ENCODE results near the gene ZMIZ1. TPM values are rescaled to one million over a fixed set of nuclear protein-coding genes. Genes with fewer than 3 reads are reported as not detected.

The ZMIZ1 gene
- total and polyA plus RNA-seq, 5 donors from 2014 or later = 1.5 to 34.8 (median 2.2) TPM

DNA sequence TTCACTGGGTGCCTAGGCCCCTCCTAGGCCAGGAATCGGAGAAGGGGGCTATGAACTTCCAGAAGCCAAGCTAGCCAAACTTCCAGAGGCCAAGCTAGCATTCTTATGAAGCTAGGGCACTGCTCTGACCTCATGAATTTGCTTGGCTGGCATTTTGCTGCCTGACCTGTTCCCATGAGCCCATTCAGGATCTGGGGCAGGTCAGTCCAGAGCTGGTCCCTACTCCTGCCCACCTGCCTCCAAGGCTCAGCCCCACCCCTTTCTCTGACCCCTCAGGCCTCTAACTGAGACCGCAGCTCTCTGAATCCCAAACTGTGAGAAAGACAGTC is 277.2 kb downstream of the ZMIZ1 start:
- no peak overlapping the region for H3K4me3 ChIP-seq (ENCODE audit: low read depth, low read length)

DNA sequence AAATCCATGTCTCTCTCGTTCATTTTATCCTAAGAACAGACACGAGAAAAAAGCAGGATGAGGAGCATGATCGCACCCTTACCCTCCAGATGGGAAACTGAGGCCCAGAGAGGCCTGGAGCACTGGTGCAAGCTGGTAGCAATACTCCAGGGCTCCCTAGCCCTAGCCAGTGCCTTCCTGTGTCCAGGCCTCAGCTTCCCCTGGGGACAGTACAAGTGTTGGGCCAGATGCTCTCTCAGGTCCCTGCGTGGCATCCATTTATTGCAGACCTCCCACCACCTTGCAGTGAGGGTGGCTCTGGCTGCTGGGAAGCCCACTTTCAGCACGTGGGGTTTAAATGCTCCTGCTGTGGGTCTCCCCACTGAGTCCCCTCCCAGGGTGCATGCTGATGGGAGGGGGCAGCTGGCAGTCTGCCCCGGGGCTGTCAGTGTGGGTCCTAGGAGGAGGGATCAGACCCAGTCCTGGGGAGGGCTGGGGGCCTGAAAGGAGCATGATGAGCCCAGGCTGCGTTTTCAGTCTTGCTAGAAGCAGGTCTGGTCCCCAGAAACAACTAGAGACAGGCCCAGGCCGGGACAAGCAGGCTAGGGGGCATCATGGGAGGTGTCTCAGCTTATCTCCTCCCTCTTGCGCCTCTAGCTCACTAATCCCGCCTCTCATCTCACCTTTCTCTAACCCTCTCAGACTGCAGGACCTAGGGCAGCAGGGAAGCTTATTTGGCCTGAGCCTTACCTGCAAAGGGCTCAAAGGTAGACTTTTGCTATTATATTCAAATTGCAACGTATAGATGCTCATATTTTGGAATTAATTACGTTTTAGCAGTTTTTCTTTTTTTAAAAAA is 277.8 kb downstream of the ZMIZ1 start:
- H3K36me3 ChIP-seq (ENCODE audit: control insufficient read depth, insufficient read depth, low read length) = peaks cover 23% of the 10 kb centered on the region
- H3K27me3 Mint-ChIP-seq = no peaks in the 10 kb centered on the region
- DNase-seq = no peak
- no peak overlapping the region for H3K4me3 ChIP-seq (ENCODE audit: low read depth, low read length)
- peaks cover 0 to 41% (median 18%) of the 10 kb centered on the region in 4 donors for H3K4me1 Mint-ChIP-seq
- peaks cover 28% of the 10 kb centered on the region for H3K4me1 ChIP-seq (ENCODE audit: control insufficient read depth, insufficient read depth, low read length, poor library complexity, severe bottlenecking)
- no peak for ATAC-seq (ENCODE audit: low read depth in 2 of 2)
- H3K9me3 Mint-ChIP-seq = no peaks in the 10 kb centered on the region
- peak overlapping the region in 1 of 3 donors; percentile 95 for H3K27ac Mint-ChIP-seq
- no peaks in the 10 kb centered on the region for H3K27me3 ChIP-seq (ENCODE audit: control insufficient read depth, insufficient read depth, low read length)
- H3K9me3 ChIP-seq (ENCODE audit: control insufficient read depth in 2 of 2, low read length in 2 of 2) = no peaks in the 10 kb centered on the region
- peak overlapping the region; percentile 52 to 70 (median 62) for H3K4me3 Mint-ChIP-seq
- peaks cover 11% of the 10 kb centered on the region for H3K36me3 Mint-ChIP-seq
- H3K27ac ChIP-seq (ENCODE audit: insufficient read depth, low read length, poor library complexity, severe bottlenecking) = peak overlapping the region; percentile 84

More for the DNA sequence above, 277.2 kb downstream of the ZMIZ1 start:
- H3K4me1 Mint-ChIP-seq = peaks cover 0 to 41% (median 18%) of the 10 kb centered on the region in 4 donors
- peaks cover 28% of the 10 kb centered on the region for H3K4me1 ChIP-seq (ENCODE audit: control insufficient read depth, insufficient read depth, low read length, poor library complexity, severe bottlenecking)
- no peaks in the 10 kb centered on the region for H3K9me3 ChIP-seq (ENCODE audit: control insufficient read depth in 2 of 2, low read length in 2 of 2)
- H3K27me3 ChIP-seq (ENCODE audit: control insufficient read depth, insufficient read depth, low read length) = no peaks in the 10 kb centered on the region
- peaks cover 11% of the 10 kb centered on the region for H3K36me3 Mint-ChIP-seq
- ATAC-seq (ENCODE audit: low read depth in 2 of 2) = no peak
- H3K27me3 Mint-ChIP-seq = no peaks in the 10 kb centered on the region
- H3K27ac ChIP-seq (ENCODE audit: insufficient read depth, low read length, poor library complexity, severe bottlenecking) = no peak overlapping the region
- DNase-seq = no peak
- peak overlapping the region in 3 of 4 donors; percentile 52 to 70 (median 67) for H3K4me3 Mint-ChIP-seq
- H3K9me3 Mint-ChIP-seq = no peaks in the 10 kb centered on the region
- no peak overlapping the region for H3K27ac Mint-ChIP-seq
- H3K36me3 ChIP-seq (ENCODE audit: control insufficient read depth, insufficient read depth, low read length) = peaks cover 17% of the 10 kb centered on the region

DNA sequence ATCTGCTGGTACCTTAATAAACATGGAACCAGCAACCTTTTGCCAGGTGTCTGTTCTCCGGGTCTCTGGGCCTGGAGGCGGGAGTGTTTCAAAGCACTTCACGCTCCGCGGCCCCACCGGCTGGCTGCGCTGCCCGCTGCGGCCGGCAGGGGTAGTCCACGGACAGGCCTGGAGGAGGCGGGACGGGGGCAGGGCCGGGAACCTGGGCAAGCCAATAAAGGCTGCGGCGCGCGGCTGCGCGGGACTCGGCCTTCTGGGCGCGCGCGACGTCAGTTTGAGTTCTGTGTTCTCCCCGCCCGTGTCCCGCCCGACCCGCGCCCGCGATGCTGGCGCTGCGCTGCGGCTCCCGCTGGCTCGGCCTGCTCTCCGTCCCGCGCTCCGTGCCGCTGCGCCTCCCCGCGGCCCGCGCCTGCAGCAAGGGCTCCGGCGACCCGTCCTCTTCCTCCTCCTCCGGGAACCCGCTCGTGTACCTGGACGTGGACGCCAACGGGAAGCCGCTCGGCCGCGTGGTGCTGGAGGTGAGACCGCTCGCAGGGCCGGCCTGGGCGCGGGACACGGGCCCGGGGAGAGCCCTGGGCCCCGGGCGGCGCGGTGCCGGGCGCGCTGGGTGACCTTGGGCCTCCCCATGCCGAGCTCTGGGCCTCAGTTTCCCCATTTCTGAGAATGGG is 278.6 kb downstream of the ZMIZ1 start, which contains the start of gene PPIF:
PPIF (plus strand) TSS at position 244 of the 668 bp plus-strand sequence; CDS start at position 324, 80 bp downstream.
- DNase-seq (peak; percentile 85 to 95 (median 89)), ATAC-seq (ENCODE audit: low read depth in 2 of 2) (peak; percentile 92)
- peaks cover 0 to 44% (median 20%) of the 10 kb centered on the region in 4 donors for H3K4me1 Mint-ChIP-seq
- Histone ChIP-seq H3K4me1 (ENCODE audit: control insufficient read depth, insufficient read depth, low read length, poor library complexity, severe bottlenecking) (peaks cover 28% of the 10 kb centered on the region), H3K36me3 (ENCODE audit: control insufficient read depth, insufficient read depth, low read length) (peaks cover 30% of the 10 kb centered on the region), H3K27ac (ENCODE audit: insufficient read depth, low read length, poor library complexity, severe bottlenecking) (peak within 1 kb of the TSS; percentile 84), H3K9me3 (ENCODE audit: control insufficient read depth in 2 of 2, low read length in 2 of 2) (no peaks in the 10 kb centered on the region), H3K27me3 (ENCODE audit: control insufficient read depth, insufficient read depth, low read length) (no peaks in the 10 kb centered on the region), H3K4me3 (ENCODE audit: low read depth, low read length) (peak within 1 kb of the TSS; percentile 62)
- H3K36me3 Mint-ChIP-seq = peaks cover 14% of the 10 kb centered on the region
- H3K4me3 Mint-ChIP-seq = peak within 1 kb of the TSS; percentile 82 to 91 (median 88)
- peak within 1 kb of the TSS; percentile 83 to 98 (median 86) for H3K27ac Mint-ChIP-seq
- H3K9me3 Mint-ChIP-seq = no peaks in the 10 kb centered on the region
- no peaks in the 10 kb centered on the region for H3K27me3 Mint-ChIP-seq

DNA sequence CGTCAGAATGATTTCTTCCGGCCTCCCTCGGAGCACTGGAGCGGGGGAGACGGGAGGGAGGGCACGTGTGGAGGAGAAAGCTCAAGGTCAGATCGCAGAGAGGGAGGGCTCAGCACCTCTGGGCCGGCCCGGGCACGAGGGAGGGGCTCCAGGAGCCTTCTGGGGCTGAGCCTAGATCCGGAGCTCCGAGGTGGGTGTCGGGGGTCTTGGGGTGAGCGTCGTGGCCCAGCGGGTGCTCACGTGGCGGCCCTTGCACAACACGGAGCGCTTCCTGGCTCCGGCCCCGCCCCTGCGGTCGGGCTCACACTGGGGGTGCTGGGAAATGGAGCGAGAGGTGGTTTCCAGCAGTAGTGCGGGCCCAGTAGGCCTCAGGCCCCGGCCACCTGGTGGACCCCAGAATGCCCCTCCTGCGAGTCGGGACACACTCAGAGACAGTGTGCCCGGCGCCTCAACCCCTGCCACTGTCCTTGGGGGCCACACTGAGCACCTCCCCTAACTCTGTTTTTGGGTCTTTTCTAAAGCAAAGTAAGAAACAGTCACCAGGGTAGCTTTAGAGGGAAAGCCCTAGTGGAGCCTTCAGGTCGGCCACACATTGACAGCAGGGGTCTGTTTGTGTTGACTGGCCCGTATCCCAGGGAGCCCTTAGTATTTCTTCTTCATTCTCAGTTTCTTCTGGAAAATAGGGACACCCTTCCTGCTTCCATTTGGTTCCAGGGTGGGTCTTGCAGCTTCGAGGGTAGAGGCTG is 279.3 kb downstream of the ZMIZ1 start:
- peaks cover 37% of the 10 kb centered on the region for H3K36me3 ChIP-seq (ENCODE audit: control insufficient read depth, insufficient read depth, low read length)
- peaks cover 18% of the 10 kb centered on the region for H3K36me3 Mint-ChIP-seq
- peak overlapping the region; percentile 82 to 91 (median 88) for H3K4me3 Mint-ChIP-seq
- ATAC-seq (ENCODE audit: low read depth in 2 of 2) (peak; percentile 49 to 51), DNase-seq (peak; percentile 59 to 86 (median 65))
- H3K9me3 ChIP-seq (ENCODE audit: control insufficient read depth in 2 of 2, low read length in 2 of 2) = no peaks in the 10 kb centered on the region
- no peaks in the 10 kb centered on the region for H3K27me3 Mint-ChIP-seq
- H3K27me3 ChIP-seq (ENCODE audit: control insufficient read depth, insufficient read depth, low read length) = no peaks in the 10 kb centered on the region
- H3K4me1 ChIP-seq (ENCODE audit: control insufficient read depth, insufficient read depth, low read length, poor library complexity, severe bottlenecking) = peaks cover 27% of the 10 kb centered on the region
- peak overlapping the region; percentile 83 to 98 (median 86) for H3K27ac Mint-ChIP-seq
- H3K4me1 Mint-ChIP-seq = peaks cover 0 to 43% (median 20%) of the 10 kb centered on the region in 4 donors
- H3K27ac ChIP-seq (ENCODE audit: insufficient read depth, low read length, poor library complexity, severe bottlenecking) = peak overlapping the region; percentile 84
- H3K4me3 ChIP-seq (ENCODE audit: low read depth, low read length) = peak overlapping the region; percentile 62
- H3K9me3 Mint-ChIP-seq = no peaks in the 10 kb centered on the region

DNA sequence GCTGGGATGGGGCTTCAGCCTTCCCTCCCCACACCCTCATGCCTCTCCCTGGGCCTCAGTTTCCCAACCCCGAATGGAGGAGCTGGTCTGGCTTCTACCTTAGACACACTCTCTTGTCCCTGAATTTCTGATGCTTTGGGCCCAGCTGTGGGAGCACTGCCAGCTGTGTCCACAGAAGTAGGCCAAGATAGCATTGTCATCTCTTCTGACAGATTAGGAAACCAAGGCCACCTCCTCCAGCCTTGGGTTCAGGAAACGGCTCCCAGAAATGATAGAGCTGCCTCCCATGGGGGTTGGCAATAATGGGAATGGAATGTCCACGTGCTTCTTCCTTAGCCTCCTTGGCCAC is 279.8 kb downstream of the ZMIZ1 start:
- no peak for ATAC-seq (ENCODE audit: low read depth in 2 of 2)
- peak overlapping the region; percentile 62 for H3K4me3 ChIP-seq (ENCODE audit: low read depth, low read length)

DNA sequence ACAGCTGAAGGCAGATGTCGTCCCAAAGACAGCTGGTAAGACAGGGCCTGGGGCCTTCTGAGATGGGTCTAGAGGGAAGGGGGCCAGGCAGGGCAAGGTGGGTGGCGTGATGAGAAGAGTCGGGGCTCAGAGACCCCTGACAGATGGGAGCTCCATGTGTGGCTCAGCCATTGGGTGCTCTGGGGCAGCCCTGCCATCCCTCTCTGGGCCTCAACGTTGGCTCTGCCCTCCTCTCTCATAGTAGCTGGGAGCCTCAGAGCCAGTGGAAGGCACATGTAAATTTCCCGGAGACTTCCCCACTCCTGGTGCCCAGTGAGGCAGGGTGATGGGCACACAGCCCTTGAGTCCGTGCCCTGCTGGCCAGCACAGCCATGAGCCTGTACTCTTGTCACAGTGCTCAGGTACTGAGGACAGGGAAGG is 280.3 kb downstream of the ZMIZ1 start:
- ATAC-seq (ENCODE audit: low read depth in 2 of 2) (no peak), DNase-seq (no peak)
- Mint-ChIP-seq H3K27ac (peak overlapping the region; percentile 83 to 98 (median 86)), H3K4me3 (peak overlapping the region; percentile 82 to 91 (median 88)), H3K9me3 (no peaks in the 10 kb centered on the region), H3K36me3 (peaks cover 28% of the 10 kb centered on the region), H3K27me3 (no peaks in the 10 kb centered on the region), H3K4me1 (peaks cover 0 to 40% (median 22%) of the 10 kb centered on the region in 4 donors)
- peak overlapping the region; percentile 62 for H3K4me3 ChIP-seq (ENCODE audit: low read depth, low read length)
- H3K36me3 ChIP-seq (ENCODE audit: control insufficient read depth, insufficient read depth, low read length) = peaks cover 47% of the 10 kb centered on the region
- H3K27ac ChIP-seq (ENCODE audit: insufficient read depth, low read length, poor library complexity, severe bottlenecking) = peak overlapping the region; percentile 84
- no peaks in the 10 kb centered on the region for H3K27me3 ChIP-seq (ENCODE audit: control insufficient read depth, insufficient read depth, low read length)
- no peaks in the 10 kb centered on the region for H3K9me3 ChIP-seq (ENCODE audit: control insufficient read depth in 2 of 2, low read length in 2 of 2)
- H3K4me1 ChIP-seq (ENCODE audit: control insufficient read depth, insufficient read depth, low read length, poor library complexity, severe bottlenecking) = peaks cover 25% of the 10 kb centered on the region

More for the DNA sequence above, 279.8 kb downstream of the ZMIZ1 start:
- Histone ChIP-seq H3K9me3 (ENCODE audit: control insufficient read depth in 2 of 2, low read length in 2 of 2) (no peaks in the 10 kb centered on the region), H3K36me3 (ENCODE audit: control insufficient read depth, insufficient read depth, low read length) (peaks cover 42% of the 10 kb centered on the region), H3K27ac (ENCODE audit: insufficient read depth, low read length, poor library complexity, severe bottlenecking) (peak overlapping the region; percentile 84), H3K4me1 (ENCODE audit: control insufficient read depth, insufficient read depth, low read length, poor library complexity, severe bottlenecking) (peaks cover 25% of the 10 kb centered on the region), H3K27me3 (ENCODE audit: control insufficient read depth, insufficient read depth, low read length) (no peaks in the 10 kb centered on the region)
- H3K27ac Mint-ChIP-seq = peak overlapping the region; percentile 83 to 98 (median 86)
- peaks cover 23% of the 10 kb centered on the region for H3K36me3 Mint-ChIP-seq
- H3K27me3 Mint-ChIP-seq = no peaks in the 10 kb centered on the region
- H3K9me3 Mint-ChIP-seq = no peaks in the 10 kb centered on the region
- H3K4me1 Mint-ChIP-seq = peaks cover 0 to 40% (median 23%) of the 10 kb centered on the region in 4 donors
- no peak for DNase-seq
- peak overlapping the region; percentile 82 to 91 (median 88) for H3K4me3 Mint-ChIP-seq

DNA sequence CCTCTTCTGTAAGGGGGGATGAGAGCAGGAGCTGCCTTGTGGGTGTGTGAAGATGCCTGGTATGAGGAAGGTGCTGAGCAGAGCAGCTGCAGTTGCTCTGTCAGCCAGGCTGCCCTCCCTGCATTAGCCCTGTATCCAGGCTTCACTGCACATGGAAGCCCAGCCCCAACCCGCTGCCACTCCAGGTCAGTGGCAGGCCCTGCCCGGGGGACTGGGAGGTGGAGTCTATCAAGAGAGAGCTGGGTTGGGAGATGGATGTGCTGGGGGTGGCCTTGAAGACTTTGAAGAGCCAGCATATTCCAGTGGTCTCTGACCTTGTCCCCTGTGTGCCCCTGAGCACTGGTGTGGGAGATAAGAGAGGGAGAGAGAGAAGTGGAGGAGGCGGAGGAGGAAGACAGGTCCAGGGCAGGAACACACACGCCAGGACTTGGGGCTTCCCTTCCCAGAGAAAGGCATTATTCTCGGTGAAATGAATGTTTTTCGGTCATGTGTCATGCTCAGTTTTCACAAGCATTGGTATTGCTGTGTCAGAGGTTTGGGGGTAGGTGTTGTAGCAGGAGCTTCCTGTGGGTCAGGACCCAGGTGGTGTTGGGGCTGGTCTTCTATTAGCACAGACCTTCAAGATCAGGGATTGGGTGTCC is 281.1 kb downstream of the ZMIZ1 start:
- no peak for ATAC-seq (ENCODE audit: low read depth in 2 of 2)
- peaks cover 0 to 41% (median 23%) of the 10 kb centered on the region in 4 donors for H3K4me1 Mint-ChIP-seq
- no peak for DNase-seq
- H3K4me3 Mint-ChIP-seq = peak overlapping the region; percentile 10 to 82 (median 32)
- Histone ChIP-seq H3K4me1 (ENCODE audit: control insufficient read depth, insufficient read depth, low read length, poor library complexity, severe bottlenecking) (peaks cover 25% of the 10 kb centered on the region), H3K36me3 (ENCODE audit: control insufficient read depth, insufficient read depth, low read length) (peaks cover 55% of the 10 kb centered on the region), H3K4me3 (ENCODE audit: low read depth, low read length) (no peak overlapping the region), H3K9me3 (ENCODE audit: control insufficient read depth in 2 of 2, low read length in 2 of 2) (no peaks in the 10 kb centered on the region), H3K27ac (ENCODE audit: insufficient read depth, low read length, poor library complexity, severe bottlenecking) (no peak overlapping the region), H3K27me3 (ENCODE audit: control insufficient read depth, insufficient read depth, low read length) (no peaks in the 10 kb centered on the region)
- peaks cover 36% of the 10 kb centered on the region for H3K36me3 Mint-ChIP-seq
- H3K27me3 Mint-ChIP-seq = no peaks in the 10 kb centered on the region
- no peaks in the 10 kb centered on the region for H3K9me3 Mint-ChIP-seq
- peak overlapping the region; percentile 51 to 86 (median 71) for H3K27ac Mint-ChIP-seq

All from CD4-positive, CD25-positive, alpha-beta regulatory T cell (primary cell).